HepG2 (cell line): ENCODE data around the gene LRRC74B. TPM values are rescaled to one million over a fixed set of nuclear protein-coding genes. Genes with fewer than 3 reads are reported as not detected.
A peak's percentile ranks its signal among the peaks of the same experiment; 100 is the strongest.

Source experiments
- CREB3 ChIP-seq: sonication (generic); formaldehyde crosslinking; IDR thresholded peaks from 2 replicates; pipeline ENCODE4 v1.5.0; 2020; ENCODE audit warnings: missing genetic modification reagents
- PRDM10 ChIP-seq: sonication (generic); formaldehyde crosslinking; IDR thresholded peaks from 2 replicates; pipeline ENCODE4 v1.4.0; 2020; ENCODE audit warnings: low read depth, missing genetic modification reagents
- RFXAP ChIP-seq: sonication (generic); formaldehyde crosslinking; IDR thresholded peaks from 2 replicates; pipeline ENCODE4 v1.4.0; 2020; ENCODE audit warnings: missing genetic modification reagents, borderline replicate concordance
- SIX4 ChIP-seq: sonication (generic); formaldehyde crosslinking; IDR thresholded peaks from 2 replicates; pipeline ENCODE4 v1.4.0; 2020; ENCODE audit warnings: missing genetic modification reagents
- ZNF343 ChIP-seq: sonication (generic); formaldehyde crosslinking; IDR thresholded peaks from 2 replicates; pipeline ENCODE4 v1.4.0; 2020; ENCODE audit warnings: mild to moderate bottlenecking, missing genetic modification reagents
- ZNF776 ChIP-seq: sonication (generic); formaldehyde crosslinking; IDR thresholded peaks from 2 replicates; pipeline ENCODE4 v1.4.0; 2020; ENCODE audit warnings: mild to moderate bottlenecking, missing genetic modification reagents
- ZNF850 ChIP-seq: sonication (generic); formaldehyde crosslinking; conservative IDR thresholded peaks from 2 replicates; pipeline ENCODE4 v1.9.0; 2021; ENCODE audit warnings: mild to moderate bottlenecking, missing genetic modification reagents
- polyA plus RNA-seq, 8 experiments: library from polyadenylated mRNA; depleted of rRNA in 3 of 8; stranded (reverse) in 7 of 8; unstranded in 1 of 8; fragments of >200 nt; fragmentation: Illumina TruSeq in 4 of 8; extraction: Trizol in 4 of 8; gene quantifications; 2 replicates each; pipeline versions ENCODE4 v1.2.1 to v1.2.3, GENCODE V29; 2011 to 2016; ENCODE audit warnings: low read depth in 4 of 8, missing spikeins in 1 of 8, mixed read lengths in 1 of 8; ENCODE audit not compliant: insufficient read depth in 1 of 8
- total RNA-seq, 5 experiments: library from RNA; depleted of rRNA; stranded (reverse); fragments of >200 nt; fragmentation: Illumina TruSeq; extraction: Trizol; gene quantifications; 2 replicates each; pipeline ENCODE4 v1.2.3, GENCODE V29; 2016; ENCODE audit warnings: low read depth in 1 of 5
- TF ChIP-seq, protein P1 (sequence below): IDR thresholded peaks from 2 replicates; pipeline ENCODE4 v1.6.1; 2012; ENCODE audit warnings: low read length, improper control_type of control experiment
- TF ChIP-seq, protein P2 (sequence below): sonication (generic); formaldehyde crosslinking; IDR thresholded peaks from 2 replicates; pipeline ENCODE4 v1.4.0; 2020; ENCODE audit warnings: missing genetic modification reagents, borderline replicate concordance
- TF ChIP-seq, protein P3 (sequence below): sonication (generic); formaldehyde crosslinking; IDR thresholded peaks from 2 replicates; pipeline ENCODE4 v1.8.1; 2023; ENCODE audit warnings: mild to moderate bottlenecking, missing genetic modification reagents

LRRC74B gene
- total and polyA plus RNA-seq, 2 of the 13 experiments (the other 11 are each of a cell fraction or from before 2014, with no cell fraction given): not detected

DNA sequence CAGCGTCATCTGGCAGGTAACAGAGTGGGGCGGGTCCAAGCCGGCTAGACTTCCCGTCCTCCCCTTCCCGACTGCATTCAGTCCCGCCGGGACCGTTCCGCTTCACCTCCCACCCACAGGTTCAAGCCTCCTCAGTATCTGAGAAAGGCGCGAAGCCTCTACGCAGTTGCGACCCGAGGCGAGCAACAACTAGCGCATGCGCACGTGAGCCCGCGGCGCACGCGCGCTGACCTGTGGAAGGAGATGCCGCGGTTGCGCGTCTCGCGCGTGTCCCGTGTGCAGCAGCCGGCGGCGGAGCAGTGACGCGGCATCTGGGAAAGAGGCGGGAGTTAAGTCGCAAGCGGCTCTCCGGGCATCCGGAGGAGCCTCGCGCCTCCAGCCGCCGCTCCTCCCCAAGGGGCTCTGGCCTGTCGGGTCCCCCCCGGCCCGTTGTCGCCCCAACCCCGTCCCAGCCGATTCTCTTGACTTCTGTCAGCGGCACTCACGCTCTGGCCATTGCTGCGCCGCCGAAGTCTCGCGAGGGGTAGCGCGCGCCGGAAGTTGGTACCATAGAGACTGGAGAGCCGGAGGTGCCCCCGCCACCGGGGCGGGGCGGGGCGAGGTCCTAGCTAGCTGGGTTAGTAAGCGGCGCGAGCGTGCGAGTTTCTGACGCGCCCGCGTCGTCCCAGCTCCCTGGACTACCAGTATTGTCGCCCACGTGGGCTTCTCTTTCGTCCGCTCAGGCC lies 44.0 kb upstream of the LRRC74B start, which contains the start of gene THAP7 (continued):
- no peak; the same call in 1 of the 2 replicates for TF ChIP-seq PRDM10 (CRISPR knock-in tag)
- 0 out of 2 replicates have a peak, but pooled peaks have one; percentile 62 for TF ChIP-seq ZNF850
- TF ChIP-seq, protein P1, sequence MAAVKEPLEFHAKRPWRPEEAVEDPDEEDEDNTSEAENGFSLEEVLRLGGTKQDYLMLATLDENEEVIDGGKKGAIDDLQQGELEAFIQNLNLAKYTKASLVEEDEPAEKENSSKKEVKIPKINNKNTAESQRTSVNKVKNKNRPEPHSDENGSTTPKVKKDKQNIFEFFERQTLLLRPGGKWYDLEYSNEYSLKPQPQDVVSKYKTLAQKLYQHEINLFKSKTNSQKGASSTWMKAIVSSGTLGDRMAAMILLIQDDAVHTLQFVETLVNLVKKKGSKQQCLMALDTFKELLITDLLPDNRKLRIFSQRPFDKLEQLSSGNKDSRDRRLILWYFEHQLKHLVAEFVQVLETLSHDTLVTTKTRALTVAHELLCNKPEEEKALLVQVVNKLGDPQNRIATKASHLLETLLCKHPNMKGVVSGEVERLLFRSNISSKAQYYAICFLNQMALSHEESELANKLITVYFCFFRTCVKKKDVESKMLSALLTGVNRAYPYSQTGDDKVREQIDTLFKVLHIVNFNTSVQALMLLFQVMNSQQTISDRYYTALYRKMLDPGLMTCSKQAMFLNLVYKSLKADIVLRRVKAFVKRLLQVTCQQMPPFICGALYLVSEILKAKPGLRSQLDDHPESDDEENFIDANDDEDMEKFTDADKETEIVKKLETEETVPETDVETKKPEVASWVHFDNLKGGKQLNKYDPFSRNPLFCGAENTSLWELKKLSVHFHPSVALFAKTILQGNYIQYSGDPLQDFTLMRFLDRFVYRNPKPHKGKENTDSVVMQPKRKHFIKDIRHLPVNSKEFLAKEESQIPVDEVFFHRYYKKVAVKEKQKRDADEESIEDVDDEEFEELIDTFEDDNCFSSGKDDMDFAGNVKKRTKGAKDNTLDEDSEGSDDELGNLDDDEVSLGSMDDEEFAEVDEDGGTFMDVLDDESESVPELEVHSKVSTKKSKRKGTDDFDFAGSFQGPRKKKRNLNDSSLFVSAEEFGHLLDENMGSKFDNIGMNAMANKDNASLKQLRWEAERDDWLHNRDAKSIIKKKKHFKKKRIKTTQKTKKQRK: no peak
- peak; percentile 94 for TF ChIP-seq ZNF776
- TF ChIP-seq RFXAP (CRISPR knock-in tag): no peak
- TF ChIP-seq, protein P2, sequence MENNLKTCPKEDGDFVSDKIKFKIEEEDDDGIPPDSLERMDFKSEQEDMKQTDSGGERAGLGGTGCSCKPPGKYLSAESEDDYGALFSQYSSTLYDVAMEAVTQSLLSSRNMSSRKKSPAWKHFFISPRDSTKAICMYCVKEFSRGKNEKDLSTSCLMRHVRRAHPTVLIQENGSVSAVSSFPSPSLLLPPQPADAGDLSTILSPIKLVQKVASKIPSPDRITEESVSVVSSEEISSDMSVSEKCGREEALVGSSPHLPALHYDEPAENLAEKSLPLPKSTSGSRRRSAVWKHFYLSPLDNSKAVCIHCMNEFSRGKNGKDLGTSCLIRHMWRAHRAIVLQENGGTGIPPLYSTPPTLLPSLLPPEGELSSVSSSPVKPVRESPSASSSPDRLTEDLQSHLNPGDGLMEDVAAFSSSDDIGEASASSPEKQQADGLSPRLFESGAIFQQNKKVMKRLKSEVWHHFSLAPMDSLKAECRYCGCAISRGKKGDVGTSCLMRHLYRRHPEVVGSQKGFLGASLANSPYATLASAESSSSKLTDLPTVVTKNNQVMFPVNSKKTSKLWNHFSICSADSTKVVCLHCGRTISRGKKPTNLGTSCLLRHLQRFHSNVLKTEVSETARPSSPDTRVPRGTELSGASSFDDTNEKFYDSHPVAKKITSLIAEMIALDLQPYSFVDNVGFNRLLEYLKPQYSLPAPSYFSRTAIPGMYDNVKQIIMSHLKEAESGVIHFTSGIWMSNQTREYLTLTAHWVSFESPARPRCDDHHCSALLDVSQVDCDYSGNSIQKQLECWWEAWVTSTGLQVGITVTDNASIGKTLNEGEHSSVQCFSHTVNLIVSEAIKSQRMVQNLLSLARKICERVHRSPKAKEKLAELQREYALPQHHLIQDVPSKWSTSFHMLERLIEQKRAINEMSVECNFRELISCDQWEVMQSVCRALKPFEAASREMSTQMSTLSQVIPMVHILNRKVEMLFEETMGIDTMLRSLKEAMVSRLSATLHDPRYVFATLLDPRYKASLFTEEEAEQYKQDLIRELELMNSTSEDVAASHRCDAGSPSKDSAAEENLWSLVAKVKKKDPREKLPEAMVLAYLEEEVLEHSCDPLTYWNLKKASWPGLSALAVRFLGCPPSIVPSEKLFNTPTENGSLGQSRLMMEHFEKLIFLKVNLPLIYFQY: peak; percentile 56; the same call in 1 of the 2 replicates
- TF ChIP-seq SIX4 (CRISPR knock-in tag): no peak
- peak; percentile 25; the same call in 1 of the 2 replicates for TF ChIP-seq ZNF343 (CRISPR knock-in tag)
- TF ChIP-seq CREB3 (CRISPR knock-in tag): no peak
- TF ChIP-seq, protein P3, sequence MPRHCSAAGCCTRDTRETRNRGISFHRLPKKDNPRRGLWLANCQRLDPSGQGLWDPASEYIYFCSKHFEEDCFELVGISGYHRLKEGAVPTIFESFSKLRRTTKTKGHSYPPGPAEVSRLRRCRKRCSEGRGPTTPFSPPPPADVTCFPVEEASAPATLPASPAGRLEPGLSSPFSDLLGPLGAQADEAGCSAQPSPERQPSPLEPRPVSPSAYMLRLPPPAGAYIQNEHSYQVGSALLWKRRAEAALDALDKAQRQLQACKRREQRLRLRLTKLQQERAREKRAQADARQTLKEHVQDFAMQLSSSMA (CRISPR knock-in tag): no peak; the same call in 1 of the 2 replicates
